ENCODE data around the gene CAMK2D. TPM values are rescaled to one million over a fixed set of nuclear protein-coding genes. Genes with fewer than 3 reads are reported as not detected.

The CAMK2D gene
- 29.5 TPM for total RNA-seq (2021; ENCODE audit: unreplicated experiment)
- 21.1 TPM for polyA plus RNA-seq (2012; ENCODE audit: insufficient read length)
- Bru-seq, nascent RNA, result percentile 85 among the genes with signal in this experiment
- percentile 68 among the genes with signal in this experiment for BruChase-seq, experiment 1, labeled RNA remaining after a 2-hour chase
- BruChase-seq, experiment 2, labeled RNA remaining after a 6-hour chase, result percentile 69 among the genes with signal in this experiment
- long read RNA-seq, full-length matches to known transcripts, result 60 of 80 reads
- long read RNA-seq, partial matches to known transcripts, result 5 of 80 reads
- long read RNA-seq, other reads (novel, unspliced or antisense), result 15 of 80 reads

- intact Hi-C loops (cut with micrococcal nuclease; ENCODE audit: unreplicated experiment), result loop anchor here (2.0 to 5.0 kb wide), 2 partner anchors 215 to 364 kb away; no protein-coding TSS in a partner anchor
- DNase-seq (ENCODE audit: low read depth, low spot score) (no peak), ATAC-seq (peak; percentile 79)
- peaks cover 8% of the 10 kb centered on the region for H3K4me1 ChIP-seq (ENCODE audit: control insufficient read depth, insufficient read depth, low read length)
- peak within 1 kb of the TSS; percentile 73 to 97 for H3K4me3 ChIP-seq (ENCODE audit: low read depth in 2 of 2, low read length in 2 of 2)
- no peaks in the 10 kb centered on the region for H3K9me3 ChIP-seq (ENCODE audit: control insufficient read depth, insufficient read depth, low read depth, low read length)
- TF ChIP-seq POLR2AphosphoS5 (IDR thresholded peaks at IDR 0.05; ENCODE audit: low read depth, low read length) (peak; percentile 82; the same call in 1 of the 2 replicates), SIN3A (IDR thresholded peaks at IDR 0.05; ENCODE audit: borderline replicate concordance, insufficient read depth, low read depth, low read length) (0 out of 2 replicates have a peak, but pooled peaks have one; percentile 35), TCF7L2 (IDR thresholded peaks at IDR 0.05; ENCODE audit: low read depth, low read length) (no peak)
- TF ChIP-seq, protein P1, sequence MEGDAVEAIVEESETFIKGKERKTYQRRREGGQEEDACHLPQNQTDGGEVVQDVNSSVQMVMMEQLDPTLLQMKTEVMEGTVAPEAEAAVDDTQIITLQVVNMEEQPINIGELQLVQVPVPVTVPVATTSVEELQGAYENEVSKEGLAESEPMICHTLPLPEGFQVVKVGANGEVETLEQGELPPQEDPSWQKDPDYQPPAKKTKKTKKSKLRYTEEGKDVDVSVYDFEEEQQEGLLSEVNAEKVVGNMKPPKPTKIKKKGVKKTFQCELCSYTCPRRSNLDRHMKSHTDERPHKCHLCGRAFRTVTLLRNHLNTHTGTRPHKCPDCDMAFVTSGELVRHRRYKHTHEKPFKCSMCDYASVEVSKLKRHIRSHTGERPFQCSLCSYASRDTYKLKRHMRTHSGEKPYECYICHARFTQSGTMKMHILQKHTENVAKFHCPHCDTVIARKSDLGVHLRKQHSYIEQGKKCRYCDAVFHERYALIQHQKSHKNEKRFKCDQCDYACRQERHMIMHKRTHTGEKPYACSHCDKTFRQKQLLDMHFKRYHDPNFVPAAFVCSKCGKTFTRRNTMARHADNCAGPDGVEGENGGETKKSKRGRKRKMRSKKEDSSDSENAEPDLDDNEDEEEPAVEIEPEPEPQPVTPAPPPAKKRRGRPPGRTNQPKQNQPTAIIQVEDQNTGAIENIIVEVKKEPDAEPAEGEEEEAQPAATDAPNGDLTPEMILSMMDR (IDR thresholded peaks at IDR 0.05), result peak; percentile 79
- no peaks in the 10 kb centered on the region; the same call in none of the 2 replicates for H3K36me3 ChIP-seq (ENCODE audit: control insufficient read depth, insufficient read depth, low read length)
- in situ Hi-C loops (cut with HindIII; ENCODE audit: low pct_unique_long_range_greater_than_20kb, low sequenced_read_pairs), result no loop called here
- POLR2A ChIA-PET, result no interaction called here
- H3K27me3 ChIP-seq (ENCODE audit: control insufficient read depth, insufficient read depth, low read length), result no peaks in the 10 kb centered on the region
- peak within 1 kb of the TSS; percentile 93 for H3K27ac ChIP-seq (ENCODE audit: low read length)
- BruUV-seq (replicated peaks), result no TSS peak
- CTCF ChIA-PET, result no interaction called here
These were observed at the start of gene CAMK2D for GRCh38 chr4:113761620-113762185. TSS of gene CAMK2D (minus strand) at chr4:113761738. CDS start at chr4:113761068, 670 bp downstream.

DNA sequence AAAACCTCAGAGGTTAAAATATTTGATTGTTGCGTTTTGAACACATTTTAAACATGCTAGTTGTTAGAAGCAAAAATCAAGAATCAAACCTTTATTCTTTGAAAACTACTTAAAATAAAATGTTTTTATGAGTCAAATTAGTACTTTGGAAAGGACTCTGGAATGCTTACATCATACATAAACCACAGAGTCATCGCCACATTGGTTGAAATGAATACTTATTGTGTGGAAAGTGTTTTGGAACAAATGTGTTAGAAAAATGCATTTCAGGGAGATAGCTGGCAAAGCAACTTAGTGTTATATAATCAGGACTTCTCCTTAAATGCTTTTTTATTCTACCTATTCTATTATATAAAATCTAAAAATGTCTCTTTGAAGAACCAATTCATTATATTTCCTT, 49.4 kb upstream of the CAMK2D start:
- no peak overlapping the region for H3K27ac ChIP-seq (ENCODE audit: low read length)
- ATAC-seq, result no peak
- no peak overlapping the region for H3K4me3 ChIP-seq (ENCODE audit: low read depth in 2 of 2, low read length in 2 of 2)
- CTCF ChIA-PET, result no interaction called here
- no peaks in the 10 kb centered on the region for H3K27me3 ChIP-seq (ENCODE audit: control insufficient read depth, insufficient read depth, low read length)
- POLR2A ChIA-PET, result no interaction called here
- intact Hi-C loops (cut with micrococcal nuclease; ENCODE audit: unreplicated experiment) (no loop called here), in situ Hi-C loops (cut with HindIII; ENCODE audit: low pct_unique_long_range_greater_than_20kb, low sequenced_read_pairs) (no loop called here)
- TF ChIP-seq POLR2AphosphoS5 (IDR thresholded peaks at IDR 0.05; ENCODE audit: low read depth, low read length) (no peak), SIN3A (IDR thresholded peaks at IDR 0.05; ENCODE audit: borderline replicate concordance, insufficient read depth, low read depth, low read length) (no peak), TCF7L2 (IDR thresholded peaks at IDR 0.05; ENCODE audit: low read depth, low read length) (no peak)
- TF ChIP-seq, protein P2, sequence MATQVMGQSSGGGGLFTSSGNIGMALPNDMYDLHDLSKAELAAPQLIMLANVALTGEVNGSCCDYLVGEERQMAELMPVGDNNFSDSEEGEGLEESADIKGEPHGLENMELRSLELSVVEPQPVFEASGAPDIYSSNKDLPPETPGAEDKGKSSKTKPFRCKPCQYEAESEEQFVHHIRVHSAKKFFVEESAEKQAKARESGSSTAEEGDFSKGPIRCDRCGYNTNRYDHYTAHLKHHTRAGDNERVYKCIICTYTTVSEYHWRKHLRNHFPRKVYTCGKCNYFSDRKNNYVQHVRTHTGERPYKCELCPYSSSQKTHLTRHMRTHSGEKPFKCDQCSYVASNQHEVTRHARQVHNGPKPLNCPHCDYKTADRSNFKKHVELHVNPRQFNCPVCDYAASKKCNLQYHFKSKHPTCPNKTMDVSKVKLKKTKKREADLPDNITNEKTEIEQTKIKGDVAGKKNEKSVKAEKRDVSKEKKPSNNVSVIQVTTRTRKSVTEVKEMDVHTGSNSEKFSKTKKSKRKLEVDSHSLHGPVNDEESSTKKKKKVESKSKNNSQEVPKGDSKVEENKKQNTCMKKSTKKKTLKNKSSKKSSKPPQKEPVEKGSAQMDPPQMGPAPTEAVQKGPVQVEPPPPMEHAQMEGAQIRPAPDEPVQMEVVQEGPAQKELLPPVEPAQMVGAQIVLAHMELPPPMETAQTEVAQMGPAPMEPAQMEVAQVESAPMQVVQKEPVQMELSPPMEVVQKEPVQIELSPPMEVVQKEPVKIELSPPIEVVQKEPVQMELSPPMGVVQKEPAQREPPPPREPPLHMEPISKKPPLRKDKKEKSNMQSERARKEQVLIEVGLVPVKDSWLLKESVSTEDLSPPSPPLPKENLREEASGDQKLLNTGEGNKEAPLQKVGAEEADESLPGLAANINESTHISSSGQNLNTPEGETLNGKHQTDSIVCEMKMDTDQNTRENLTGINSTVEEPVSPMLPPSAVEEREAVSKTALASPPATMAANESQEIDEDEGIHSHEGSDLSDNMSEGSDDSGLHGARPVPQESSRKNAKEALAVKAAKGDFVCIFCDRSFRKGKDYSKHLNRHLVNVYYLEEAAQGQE (IDR thresholded peaks at IDR 0.05; ENCODE audit: insufficient read depth in 1 of 2, low read depth in 2 of 2, low read length in 1 of 2), result no peak
- TF ChIP-seq, protein P1 (IDR thresholded peaks at IDR 0.05), result no peak
- no peak for DNase-seq (ENCODE audit: low read depth, low spot score)
- H3K4me1 ChIP-seq (ENCODE audit: control insufficient read depth, insufficient read depth, low read length), result no peaks in the 10 kb centered on the region
- no TSS peak for BruUV-seq (replicated peaks)
- no peaks in the 10 kb centered on the region for H3K9me3 ChIP-seq (ENCODE audit: control insufficient read depth, insufficient read depth, low read depth, low read length)
- no peaks in the 10 kb centered on the region for H3K36me3 ChIP-seq (ENCODE audit: control insufficient read depth, insufficient read depth, low read length)
